ENCODE measurements around the gene MRPL49. TPM values are rescaled to one million over a fixed set of nuclear protein-coding genes. Genes with fewer than 3 reads are reported as not detected.
A peak's percentile ranks its signal among the peaks of the same experiment; 100 is the strongest.

Gene MRPL49
- total and polyA plus RNA-seq, 2 of the 13 experiments (the other 11 are each of a cell fraction or from before 2014, with no cell fraction given) = 39.2 to 53.3 TPM

- TF ChIP-seq ZBTB25 (CRISPR knock-in tag; IDR thresholded peaks at IDR 0.05) (peak; percentile 49; the same call in 1 of the 2 replicates), HES4 (CRISPR knock-in tag; IDR thresholded peaks at IDR 0.05; ENCODE audit: borderline replicate concordance) (peak; percentile 48; the same call in 1 of the 2 replicates), FOSL1 (CRISPR knock-in tag; IDR thresholded peaks at IDR 0.05; ENCODE audit: borderline replicate concordance) (no peak), THRA (CRISPR knock-in tag; IDR thresholded peaks at IDR 0.05; ENCODE audit: borderline replicate concordance) (0 out of 2 replicates have a peak, but pooled peaks have one; percentile 39), RBAK (CRISPR knock-in tag; IDR thresholded peaks at IDR 0.05) (no peak), ZNF713 (CRISPR knock-in tag; IDR thresholded peaks at IDR 0.05) (no peak), KMT2A (CRISPR knock-in tag; IDR thresholded peaks at IDR 0.05) (no peak; the same call in 1 of the 2 replicates), ZHX2 (IDR thresholded peaks at IDR 0.05; ENCODE audit: low read depth) (no peak), ZHX2 (CRISPR knock-in tag; IDR thresholded peaks at IDR 0.05; ENCODE audit: borderline replicate concordance) (0 out of 2 replicates have a peak, but pooled peaks have one; percentile 44), ATAD3A (CRISPR knock-in tag; IDR thresholded peaks at IDR 0.05) (no peak), PRDM4 (CRISPR knock-in tag; IDR thresholded peaks at IDR 0.05; ENCODE audit: borderline replicate concordance) (no peak), ASH2L (IDR thresholded peaks at IDR 0.05; ENCODE audit: insufficient read length, low read depth, low read length) (no peak), ZFP90 (CRISPR knock-in tag; IDR thresholded peaks at IDR 0.05; ENCODE audit: borderline replicate concordance) (no peak), ZNF557 (CRISPR knock-in tag; IDR thresholded peaks at IDR 0.05) (no peak), MTA3 (CRISPR knock-in tag; IDR thresholded peaks at IDR 0.05) (no peak), MIXL1 (CRISPR knock-in tag; IDR thresholded peaks at IDR 0.05) (no peak), HMG20A (CRISPR knock-in tag; IDR thresholded peaks at IDR 0.05; ENCODE audit: borderline replicate concordance) (no peak), ZNF563 (CRISPR knock-in tag; IDR thresholded peaks at IDR 0.05) (no peak; the same call in 1 of the 2 replicates), DPF2 (CRISPR knock-in tag; IDR thresholded peaks at IDR 0.05; ENCODE audit: borderline replicate concordance, low read depth) (no peak)
These were observed 9.4 kb upstream of the MRPL49 start (continued) for GRCh38 chr11:65112546-65113360.

Data from HepG2 (cell line).